Activated B cell treated with CpG ODN at 0.5 μM for 24 hours (primary cell): ENCODE measurements around the gene TRPV6. TPM values are rescaled to one million over a fixed set of nuclear protein-coding genes. Genes with fewer than 3 reads are reported as not detected.

ENCODE experiments used
- ATAC-seq: fragments of 200-7000 bp; cut with Tn5 transposase; one replicate; pipeline ENCODE4 v1.10.0; 2021; ENCODE audit warnings: low read depth, mild to moderate bottlenecking, moderate library complexity
- CTCF ChIA-PET: fragments of 350-600 bp; sonication (Branson Sonifier 250); formaldehyde crosslinking; loops from one replicate; lab custom pipeline; 2021; ENCODE audit warnings: antibody characterized with exemption; lab: Charles Lee
- POLR2A ChIA-PET: fragments of 350-600 bp; sonication (Branson Sonifier 250); formaldehyde crosslinking; loops from one replicate; lab custom pipeline; 2021; ENCODE audit warnings: antibody characterized with exemption; lab: Charles Lee
- DNase-seq: peaks from one replicate; pipeline ENCODE4 v3.0.0; 2022
- H3K27ac Mint-ChIP-seq: one replicate; pipeline ENCODE4 v1.8.0; 2020; ENCODE audit warnings: mixed read lengths
- H3K27me3 Mint-ChIP-seq: one replicate; pipeline ENCODE4 v1.8.0; 2021; ENCODE audit warnings: mixed read lengths
- H3K36me3 Mint-ChIP-seq: one replicate; pipeline ENCODE4 v1.8.0; 2021; ENCODE audit warnings: low read depth, mixed read lengths
- H3K4me1 Mint-ChIP-seq: one replicate; pipeline ENCODE4 v1.8.0; 2021; ENCODE audit warnings: mixed read lengths
- H3K4me3 Mint-ChIP-seq: one replicate; pipeline ENCODE4 v1.8.0; 2020; ENCODE audit warnings: mild to moderate bottlenecking, mixed read lengths
- H3K9me3 Mint-ChIP-seq: one replicate; pipeline ENCODE4 v1.8.0; 2020; ENCODE audit warnings: mixed read lengths
- intact Hi-C: fragments of 100-400 bp; cut with micrococcal nuclease; formaldehyde crosslinking; loops from one replicate; pipeline ENCODE4 v1.15.1; 2024
- total RNA-seq: library from RNA; stranded (reverse); gene quantifications from 2 replicates; pipeline ENCODE4 v1.2.3, GENCODE V29; 2022
- TF ChIP-seq, protein P1 (sequence below): fragments of 200-600 bp; IDR thresholded peaks from one replicate; pipeline ENCODE4 v1.8.0; 2022; ENCODE audit warnings: antibody characterized with exemption, mild to moderate bottlenecking

TRPV6 gene
- total RNA-seq, 1 donor from 2014 or later = not detected

DNA sequence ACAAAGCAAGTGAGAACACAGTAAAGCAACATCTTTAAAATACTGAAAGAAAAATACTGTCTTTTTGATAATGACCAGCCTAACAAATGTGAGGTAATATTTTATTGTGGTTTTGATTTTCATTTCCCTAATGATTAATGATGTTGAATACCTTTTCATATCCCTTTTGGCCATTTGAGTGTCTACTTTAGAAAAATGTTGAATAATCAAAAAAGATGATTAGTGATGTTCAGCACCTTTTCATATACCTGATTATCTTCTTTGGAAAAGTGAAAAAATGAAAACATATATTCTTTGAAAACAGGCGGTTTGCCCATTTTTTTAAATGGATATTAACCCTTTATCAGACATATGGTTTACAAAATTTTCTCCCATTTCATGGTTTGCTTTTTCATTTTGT lies 62.8 kb downstream of the TRPV6 start:
- Mint-ChIP-seq H3K4me1 (no peaks in the 10 kb centered on the region), H3K27me3 (no peaks in the 10 kb centered on the region)

More for the DNA sequence above, 62.8 kb downstream of the TRPV6 start:
- Mint-ChIP-seq H3K4me3 (no peak overlapping the region), H3K9me3 (peaks cover 19% of the 10 kb centered on the region), H3K27ac (no peak overlapping the region), H3K36me3 (no peaks in the 10 kb centered on the region)
- CTCF ChIA-PET = no interaction called here
- POLR2A ChIA-PET = no interaction called here
- intact Hi-C loops = no loop called here
- TF ChIP-seq, protein P1, sequence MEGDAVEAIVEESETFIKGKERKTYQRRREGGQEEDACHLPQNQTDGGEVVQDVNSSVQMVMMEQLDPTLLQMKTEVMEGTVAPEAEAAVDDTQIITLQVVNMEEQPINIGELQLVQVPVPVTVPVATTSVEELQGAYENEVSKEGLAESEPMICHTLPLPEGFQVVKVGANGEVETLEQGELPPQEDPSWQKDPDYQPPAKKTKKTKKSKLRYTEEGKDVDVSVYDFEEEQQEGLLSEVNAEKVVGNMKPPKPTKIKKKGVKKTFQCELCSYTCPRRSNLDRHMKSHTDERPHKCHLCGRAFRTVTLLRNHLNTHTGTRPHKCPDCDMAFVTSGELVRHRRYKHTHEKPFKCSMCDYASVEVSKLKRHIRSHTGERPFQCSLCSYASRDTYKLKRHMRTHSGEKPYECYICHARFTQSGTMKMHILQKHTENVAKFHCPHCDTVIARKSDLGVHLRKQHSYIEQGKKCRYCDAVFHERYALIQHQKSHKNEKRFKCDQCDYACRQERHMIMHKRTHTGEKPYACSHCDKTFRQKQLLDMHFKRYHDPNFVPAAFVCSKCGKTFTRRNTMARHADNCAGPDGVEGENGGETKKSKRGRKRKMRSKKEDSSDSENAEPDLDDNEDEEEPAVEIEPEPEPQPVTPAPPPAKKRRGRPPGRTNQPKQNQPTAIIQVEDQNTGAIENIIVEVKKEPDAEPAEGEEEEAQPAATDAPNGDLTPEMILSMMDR = no peak
- DNase-seq = no peak
- ATAC-seq = no peak

Other genes starting within 250 kb of the TRPV6 start
- not detected in 2 replicates for gene PRSS1, start 136.3 kb downstream of the TRPV6 start, total RNA-seq
- not detected in 2 replicates for gene PRSS2, start 114.8 kb downstream of the TRPV6 start, total RNA-seq
- gene EPHB6, start 30.7 kb downstream of the TRPV6 start, total RNA-seq = 20.9 and 21.4 TPM in 2 replicates
- gene TRPV5, start 48.0 kb upstream of the TRPV6 start, total RNA-seq = 0.11 and 0.17 TPM in 2 replicates
- not detected in 2 replicates for gene LLCFC1, start 53.7 kb upstream of the TRPV6 start, total RNA-seq
- 0.37 and 1.2 TPM in 2 replicates for gene KEL, start 76.6 kb upstream of the TRPV6 start, total RNA-seq
- gene OR9A2, start 141.4 kb upstream of the TRPV6 start, total RNA-seq = 0.31 and 0.56 TPM in 2 replicates
- gene OR6V1, start 166.6 kb upstream of the TRPV6 start, total RNA-seq = not detected in 2 replicates
- gene PIP, start 246.3 kb upstream of the TRPV6 start, total RNA-seq = not detected in 2 replicates